Astrocyte of the spinal cord (primary cell): ENCODE measurements around the gene NKX3-2.

Experiments used
- DNase-seq: peaks from one replicate; pipeline ENCODE4 v3.0.0; 2011; ENCODE audit warnings: low read depth, low spot score
- H3K4me3 ChIP-seq: 2 replicates; pipeline ENCODE4 v1.5.1; 2011; ENCODE audit warnings: low read depth, mild to moderate bottlenecking, low read length, moderate library complexity
- in situ Hi-C: cut with HindIII; loops from 2 replicates; pipeline ENCODE4 v1.10.0; 2017; ENCODE audit warnings: low sequenced_read_pairs
- TF ChIP-seq, protein P1 (sequence below): IDR thresholded peaks from 2 replicates; pipeline ENCODE4 v1.5.1; 2012; ENCODE audit warnings: low read depth, mild to moderate bottlenecking, low read length, inconsistent platforms

Gene NKX3-2

DNA sequence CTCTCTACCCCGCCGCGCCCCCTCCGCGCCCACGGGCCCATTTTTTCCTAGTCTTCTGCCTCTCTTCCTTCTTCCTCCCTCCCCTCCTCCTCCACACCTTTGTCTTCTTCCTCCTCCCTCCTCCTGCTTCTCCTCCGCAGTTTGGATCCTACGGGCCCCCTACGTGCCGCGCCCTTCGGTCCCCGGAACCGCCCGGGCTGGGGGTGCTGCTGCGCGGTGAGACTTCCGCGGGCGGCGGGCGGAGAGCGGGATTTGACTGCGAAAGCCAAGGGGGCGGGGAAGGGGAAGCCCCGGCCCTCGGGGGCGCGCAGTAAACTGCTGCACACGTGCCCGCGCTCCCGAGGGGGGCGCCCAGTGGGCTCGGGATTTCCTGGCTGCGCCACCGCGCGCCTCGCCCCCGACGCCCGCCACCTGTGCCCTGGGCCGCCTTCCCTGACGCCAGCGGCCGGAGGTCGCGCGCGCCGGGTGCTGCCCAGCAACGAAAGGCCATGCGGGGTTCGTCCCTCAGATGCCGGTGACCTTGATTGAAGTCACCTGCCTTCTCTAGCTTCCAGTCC lies 3.3 kb upstream of the NKX3-2 start:
- in situ Hi-C loops, result no loop called here
- DNase-seq, result no peak
- peak overlapping the region; percentile 27 for H3K4me3 ChIP-seq
- TF ChIP-seq, protein P1, sequence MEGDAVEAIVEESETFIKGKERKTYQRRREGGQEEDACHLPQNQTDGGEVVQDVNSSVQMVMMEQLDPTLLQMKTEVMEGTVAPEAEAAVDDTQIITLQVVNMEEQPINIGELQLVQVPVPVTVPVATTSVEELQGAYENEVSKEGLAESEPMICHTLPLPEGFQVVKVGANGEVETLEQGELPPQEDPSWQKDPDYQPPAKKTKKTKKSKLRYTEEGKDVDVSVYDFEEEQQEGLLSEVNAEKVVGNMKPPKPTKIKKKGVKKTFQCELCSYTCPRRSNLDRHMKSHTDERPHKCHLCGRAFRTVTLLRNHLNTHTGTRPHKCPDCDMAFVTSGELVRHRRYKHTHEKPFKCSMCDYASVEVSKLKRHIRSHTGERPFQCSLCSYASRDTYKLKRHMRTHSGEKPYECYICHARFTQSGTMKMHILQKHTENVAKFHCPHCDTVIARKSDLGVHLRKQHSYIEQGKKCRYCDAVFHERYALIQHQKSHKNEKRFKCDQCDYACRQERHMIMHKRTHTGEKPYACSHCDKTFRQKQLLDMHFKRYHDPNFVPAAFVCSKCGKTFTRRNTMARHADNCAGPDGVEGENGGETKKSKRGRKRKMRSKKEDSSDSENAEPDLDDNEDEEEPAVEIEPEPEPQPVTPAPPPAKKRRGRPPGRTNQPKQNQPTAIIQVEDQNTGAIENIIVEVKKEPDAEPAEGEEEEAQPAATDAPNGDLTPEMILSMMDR, result no peak

DNA sequence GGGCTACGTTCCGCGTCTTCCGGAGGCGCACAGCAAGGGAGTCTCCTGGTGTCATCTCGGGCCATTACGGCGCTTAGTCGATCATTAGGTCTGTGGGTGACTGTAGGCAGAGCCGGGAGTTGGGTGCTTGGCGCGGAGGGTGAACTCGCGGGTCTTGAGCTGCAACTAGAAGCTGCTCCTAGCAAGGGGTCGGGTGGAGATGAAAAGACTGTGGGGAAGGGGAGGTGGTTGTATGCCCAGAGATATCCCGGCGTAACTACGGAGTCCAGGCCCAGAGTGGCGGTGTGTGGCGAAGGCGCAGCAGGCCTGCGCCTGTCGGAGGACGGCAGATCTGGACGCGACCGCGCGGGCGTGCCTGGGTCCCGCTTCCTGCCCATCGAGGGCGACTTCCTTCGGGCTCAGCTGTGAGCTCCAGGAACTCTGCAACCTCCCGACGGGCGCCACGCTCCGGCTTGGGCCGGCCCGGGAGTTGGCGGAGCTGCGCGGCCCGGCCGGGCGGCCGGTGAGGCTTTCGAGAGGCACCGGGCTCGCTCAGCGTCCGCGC lies 2.7 kb upstream of the NKX3-2 start:
- in situ Hi-C loops, result no loop called here
- DNase-seq, result no peak
- H3K4me3 ChIP-seq, result peak overlapping the region; percentile 27
- TF ChIP-seq, protein P1, result no peak

DNA sequence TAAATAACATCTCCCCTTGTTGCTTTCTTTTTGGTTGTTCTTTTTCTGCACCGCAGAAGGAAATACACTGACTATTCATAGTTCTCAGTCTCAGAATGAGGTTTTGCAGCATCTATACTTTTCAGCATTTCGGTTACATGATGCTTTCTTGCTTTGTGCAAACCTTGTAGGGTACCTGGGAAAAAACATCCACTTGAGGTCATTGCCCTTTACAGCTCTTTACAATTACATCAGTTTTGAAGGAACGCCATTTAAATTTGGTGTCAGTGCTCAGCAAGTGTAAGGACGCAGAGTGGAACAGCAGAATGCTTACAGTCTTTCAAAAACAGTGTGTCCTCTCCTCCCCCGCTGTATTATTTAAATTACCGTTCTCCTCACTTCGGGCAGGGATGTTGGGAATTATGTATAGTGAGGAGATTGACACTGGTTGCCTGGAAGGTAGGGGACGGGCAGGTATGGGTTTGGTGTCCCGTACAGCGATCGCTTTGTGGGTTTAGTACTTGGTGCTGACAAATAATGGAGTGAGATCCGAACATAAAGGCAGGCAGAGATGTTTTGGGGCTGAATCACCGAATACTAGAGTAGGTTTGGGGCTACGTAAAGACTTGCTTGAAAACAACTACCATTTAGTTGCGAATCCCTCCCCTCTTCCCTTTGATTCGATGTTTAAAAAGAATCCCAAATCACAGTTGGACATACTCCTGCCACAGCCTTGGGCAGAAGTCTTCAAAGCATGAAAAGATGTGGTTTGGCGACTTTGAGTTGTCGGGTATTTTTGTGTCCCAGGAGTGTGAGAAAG lies 2.0 kb upstream of the NKX3-2 start:
- H3K4me3 ChIP-seq, result no peak overlapping the region
- in situ Hi-C loops, result no loop called here
- DNase-seq, result no peak
- TF ChIP-seq, protein P1, result no peak

DNA sequence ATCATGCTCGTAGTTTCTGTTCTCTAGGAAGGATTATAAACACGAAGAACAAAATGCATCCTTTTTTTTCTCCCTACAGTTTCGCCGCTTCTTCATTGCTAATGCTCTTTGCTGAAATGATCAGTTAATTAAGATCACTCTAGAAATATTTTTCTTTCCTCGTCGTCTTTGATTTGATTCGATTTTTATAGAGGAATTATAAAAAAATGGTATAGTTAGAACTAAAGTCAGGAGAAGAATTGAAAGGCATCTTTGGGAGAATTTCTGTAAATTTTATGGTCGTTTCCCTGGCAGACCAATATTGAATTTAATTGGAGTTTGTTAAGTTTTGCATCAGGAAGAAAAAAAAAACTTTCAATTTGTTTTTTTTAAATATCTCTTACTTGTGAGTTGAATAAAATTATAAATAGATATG lies 1.1 kb upstream of the NKX3-2 start:
- H3K4me3 ChIP-seq, result peak overlapping the region; percentile 49
- DNase-seq, result no peak
- in situ Hi-C loops, result no loop called here
- TF ChIP-seq, protein P1, result no peak

DNA sequence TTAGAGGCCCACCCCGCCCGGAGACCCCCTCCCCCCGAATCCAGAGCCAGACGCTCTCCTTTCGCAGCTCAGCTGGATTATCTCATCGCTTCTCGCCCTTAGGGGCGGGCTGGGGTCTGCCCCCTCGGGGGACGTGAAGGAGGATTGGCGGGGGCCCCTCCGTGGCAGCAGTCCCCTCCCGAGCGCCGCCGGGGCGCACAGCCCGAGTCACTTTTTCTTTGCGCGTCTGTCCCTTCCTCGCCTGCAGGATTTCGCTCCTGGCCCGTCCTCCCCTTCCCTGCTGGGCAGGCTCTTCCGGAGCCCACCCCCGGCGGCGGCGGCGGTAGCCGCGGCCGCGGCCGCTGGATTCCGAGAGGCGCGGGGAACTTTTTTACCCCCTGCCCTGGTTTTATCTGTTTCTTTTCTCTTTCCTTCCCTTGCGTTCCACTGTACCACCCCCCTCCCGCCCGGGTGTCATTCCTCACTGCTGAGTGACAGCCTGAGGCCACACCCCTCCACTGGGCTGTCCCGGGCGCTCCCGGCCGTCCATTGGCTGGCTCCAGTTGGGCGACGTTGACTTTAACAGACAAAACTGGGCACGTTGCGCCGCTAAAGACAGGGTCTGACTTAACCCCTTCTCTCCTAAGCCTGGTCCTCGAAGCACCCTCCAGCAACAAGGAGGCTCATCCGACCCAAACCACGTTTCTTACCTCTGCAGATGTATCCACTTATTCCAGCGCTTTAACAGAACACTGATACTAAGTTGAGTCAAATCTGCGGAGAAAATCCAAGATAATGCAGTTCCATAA lies 492 bp upstream of the NKX3-2 start:
- peak overlapping the region; percentile 49 for H3K4me3 ChIP-seq
- TF ChIP-seq, protein P1, result no peak
- in situ Hi-C loops, result no loop called here
- peak; percentile 68 for DNase-seq

DNA sequence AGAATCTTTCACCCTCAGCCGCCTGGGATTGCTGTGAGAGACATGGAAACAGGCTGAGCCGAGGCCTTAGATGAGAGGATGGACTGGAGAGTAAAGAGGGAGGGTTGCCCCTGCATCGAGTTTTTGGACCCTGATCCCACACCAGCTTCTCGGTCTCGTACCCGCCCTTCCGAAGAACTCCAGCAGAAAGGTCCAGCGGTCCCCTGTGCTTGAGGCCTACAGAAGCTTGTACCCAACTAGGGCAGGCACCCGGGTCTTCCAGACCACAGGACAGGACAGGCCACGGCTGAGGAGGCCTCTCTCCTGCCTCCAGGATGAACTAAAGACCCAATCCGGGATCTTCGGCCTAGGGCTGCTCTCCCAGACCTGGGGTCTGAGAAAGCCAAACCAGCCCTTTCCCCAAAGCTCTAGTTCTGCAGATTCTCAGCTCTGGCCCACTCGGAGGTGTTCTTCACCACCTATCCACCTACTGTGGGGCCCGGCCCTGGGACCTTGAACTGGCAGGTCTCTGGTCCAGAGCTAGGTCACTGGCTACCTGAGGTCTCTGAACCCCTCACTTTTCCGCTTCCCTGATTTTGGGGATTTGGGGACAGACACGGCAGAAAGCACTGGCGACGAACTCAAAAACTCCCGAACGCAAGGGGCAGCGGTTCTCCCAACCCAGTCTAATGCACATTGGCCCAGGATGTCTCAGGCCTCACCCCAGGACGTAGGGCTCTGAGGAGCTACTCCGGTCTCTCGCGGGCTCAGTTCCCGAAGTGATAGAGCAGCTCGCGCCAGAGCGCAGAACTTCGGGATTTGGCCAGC lies 1.1 kb downstream of the NKX3-2 start:
- H3K4me3 ChIP-seq, result peak overlapping the region; percentile 10
- no peak for DNase-seq
- in situ Hi-C loops, result no loop called here
- TF ChIP-seq, protein P1, result no peak
